Stimulated activated CD4-positive, alpha-beta T cell treated with anti-CD3 and anti-CD28 coated beads, Interleukin-15, amount 100 ng/mL, for 24 hours (primary cell): ENCODE results near the gene SLC37A2.
A peak's percentile ranks its signal among the peaks of the same experiment; 100 is the strongest.
"Not testable (repeated sequence)": the region's sequence is repeated elsewhere in the genome, so short reads cannot be mapped to it uniquely, and the experiment has no call there.

ENCODE experiments used
- DNase-seq: peaks from one replicate; pipeline ENCODE4 v3.0.0-alpha.2; 2020

SLC37A2 gene

GRCh38 chr11:125062931-125063428, at the start of gene SLC37A2:
SLC37A2 (plus strand) TSS chr11:125063305; CDS start chr11:125063368, 63 bp downstream.
- DNase-seq: peak; percentile 69

DNA sequence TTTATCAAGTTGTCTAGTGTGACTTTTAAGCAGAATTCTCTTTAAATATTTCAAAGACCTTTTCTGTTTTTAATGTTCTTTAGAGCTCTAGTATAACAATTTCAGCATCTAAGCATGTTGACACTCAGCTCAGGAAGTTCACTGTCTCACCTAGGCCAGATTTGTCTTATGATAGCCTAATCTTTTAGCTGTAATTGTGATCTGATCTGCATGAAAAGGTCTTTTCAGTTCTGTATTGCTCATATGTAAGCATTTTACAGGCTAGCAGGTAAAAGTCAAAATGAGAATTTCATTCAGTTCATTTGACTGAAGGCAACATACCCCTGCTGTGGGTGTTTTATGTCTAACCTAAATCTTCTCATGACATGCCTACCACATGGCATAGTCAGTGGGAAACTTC, 46.7 kb upstream of the SLC37A2 start:
- DNase-seq: no peak

DNA sequence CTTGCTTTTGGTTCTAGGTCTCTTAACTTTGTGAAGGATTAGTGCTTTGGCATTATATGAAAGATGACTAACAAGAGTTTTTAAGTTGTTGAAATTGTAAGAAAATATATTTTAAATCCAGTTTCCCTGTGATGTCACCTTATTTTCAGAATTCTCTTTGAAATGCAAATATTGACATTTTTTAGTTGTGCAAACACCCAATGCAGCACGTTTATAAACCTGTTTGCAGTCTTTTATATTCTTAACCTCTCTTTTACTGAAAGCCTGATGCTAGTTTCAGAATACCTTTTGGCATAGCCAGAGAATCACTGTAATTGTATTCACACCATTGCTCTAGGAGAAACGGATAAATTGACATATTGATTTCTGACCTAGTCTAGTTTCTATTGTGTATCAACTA, 42.8 kb upstream of the SLC37A2 start:
- no peak for DNase-seq

- DNase-seq: no peak
Measured at GRCh38 chr11:125022551-125022950, 40.6 kb upstream of the SLC37A2 start.

- no peak for DNase-seq
Measured at GRCh38 chr11:125025968-125026367, 37.1 kb upstream of the SLC37A2 start.

DNA sequence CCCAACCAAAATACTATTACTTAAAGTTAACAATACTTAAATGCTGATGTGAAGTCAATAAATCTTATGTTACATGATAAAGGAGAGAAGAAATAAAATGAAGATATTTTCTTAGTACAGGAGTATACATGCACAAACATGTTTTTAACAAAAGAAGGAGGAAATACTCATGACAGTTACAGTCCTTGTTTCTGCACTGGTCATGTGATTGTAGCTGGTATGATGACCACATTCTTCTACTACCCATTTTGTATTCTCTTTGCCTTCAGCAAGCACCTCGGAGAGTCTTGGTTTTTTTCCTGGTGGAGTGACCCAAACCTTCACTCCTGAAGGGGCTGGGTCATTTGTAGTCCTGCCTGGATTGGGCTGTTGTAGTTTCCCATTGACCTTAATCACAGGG, 33.7 kb upstream of the SLC37A2 start:
- not testable (repeated sequence) for DNase-seq

- DNase-seq: no peak
Measured at GRCh38 chr11:125036933-125037332, 26.2 kb upstream of the SLC37A2 start.

GRCh38 chr11:125049164-125049792, 13.8 kb upstream of the SLC37A2 start:
- DNase-seq: no peak

- no peak for DNase-seq
Measured at GRCh38 chr11:125052047-125052446, 11.1 kb upstream of the SLC37A2 start.

DNA sequence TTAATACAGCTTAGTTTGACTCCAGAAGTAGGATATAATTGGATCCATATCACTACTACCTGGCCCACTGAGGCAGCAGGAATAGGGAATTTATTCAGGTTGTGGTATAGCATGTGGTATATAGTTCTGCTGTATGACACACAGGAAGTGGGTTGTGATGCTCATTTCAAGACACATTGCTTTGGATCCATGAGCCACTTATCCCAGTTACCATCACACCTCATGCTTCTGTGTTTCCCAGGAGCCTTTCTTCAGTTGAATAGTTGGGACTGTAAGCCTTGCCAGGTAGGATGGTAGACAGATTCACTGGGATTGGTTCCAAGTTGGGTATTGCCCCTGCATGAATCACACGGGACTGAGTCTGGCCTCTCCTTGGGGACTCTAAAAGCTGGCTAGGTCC, 9.9 kb upstream of the SLC37A2 start:
- no peak for DNase-seq

DNA sequence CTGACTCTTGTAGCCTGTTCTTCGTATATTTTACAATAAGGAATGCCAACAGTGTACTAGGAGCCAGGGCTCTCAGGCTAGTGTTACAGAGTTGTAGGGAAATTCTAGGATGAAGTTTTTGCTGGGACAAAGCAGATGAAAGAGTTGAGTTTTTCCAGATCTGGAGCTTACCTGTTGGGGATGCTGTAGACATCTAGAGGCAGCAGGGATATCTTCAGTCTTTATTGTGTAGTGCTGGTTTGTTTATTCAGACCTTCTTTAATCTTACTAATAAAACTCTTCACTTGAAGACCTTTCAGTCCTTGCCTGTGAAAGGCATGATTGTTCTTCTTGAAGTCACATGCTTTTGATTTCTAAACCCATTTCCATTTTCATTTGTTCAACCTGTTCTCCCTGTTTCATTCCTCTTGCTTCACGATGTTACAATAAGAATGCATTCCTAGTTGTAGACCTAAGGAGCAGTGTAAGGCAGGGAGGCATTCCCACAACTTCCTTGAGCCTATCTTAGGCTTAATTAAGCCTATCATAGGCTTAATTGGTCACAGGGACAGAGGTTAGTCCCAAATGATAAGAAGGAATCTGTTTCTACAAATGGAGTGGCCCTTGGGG, 7.9 kb upstream of the SLC37A2 start:
- DNase-seq: no peak

DNA sequence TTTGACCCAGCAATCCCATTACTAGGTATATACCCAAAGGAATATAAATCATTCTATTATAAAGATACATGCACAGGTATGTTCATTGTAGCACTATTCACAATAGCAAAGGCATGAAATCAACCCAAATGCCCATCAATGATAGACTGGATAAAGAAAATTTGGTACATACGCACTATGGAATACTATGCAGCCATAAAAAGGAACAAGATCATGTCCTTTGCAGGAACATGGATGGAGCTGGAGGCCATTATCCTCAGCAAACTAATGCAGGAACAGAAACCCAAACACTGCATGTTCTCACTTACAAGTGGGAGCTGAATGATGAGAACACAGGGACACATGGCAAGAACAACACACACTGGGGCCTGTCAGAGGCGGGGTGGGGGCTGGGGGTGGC, 7.0 kb upstream of the SLC37A2 start:
- not testable (repeated sequence) for DNase-seq

- no peak for DNase-seq
Measured at GRCh38 chr11:125056931-125057692, 6.0 kb upstream of the SLC37A2 start.

DNA sequence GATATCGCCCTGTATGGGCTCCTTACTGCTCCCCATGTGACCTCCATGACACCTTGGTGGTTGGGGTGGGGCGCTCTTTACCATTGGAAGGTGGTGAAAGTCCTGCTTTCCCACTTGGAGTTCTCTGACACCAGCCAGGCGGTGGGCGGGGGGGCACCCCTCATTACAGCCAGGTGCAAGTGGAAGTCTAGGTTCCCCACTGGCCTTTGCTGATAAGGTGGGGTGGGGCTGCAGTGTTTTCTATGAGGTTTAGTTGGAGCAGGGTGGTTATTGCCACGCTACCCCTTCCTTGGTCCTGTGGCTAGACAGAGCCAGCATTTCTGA, 5.5 kb upstream of the SLC37A2 start:
- DNase-seq: no peak

- no peak for DNase-seq
Measured at GRCh38 chr11:125061281-125061680, 1.8 kb upstream of the SLC37A2 start.

- DNase-seq: no peak
Measured at GRCh38 chr11:125062218-125062930, 731 bp upstream of the SLC37A2 start.

GRCh38 chr11:125063429-125064043, 431 bp downstream of the SLC37A2 start:
- no peak for DNase-seq

- no peak for DNase-seq
Measured at GRCh38 chr11:125064070-125064469, 965 bp downstream of the SLC37A2 start.

DNA sequence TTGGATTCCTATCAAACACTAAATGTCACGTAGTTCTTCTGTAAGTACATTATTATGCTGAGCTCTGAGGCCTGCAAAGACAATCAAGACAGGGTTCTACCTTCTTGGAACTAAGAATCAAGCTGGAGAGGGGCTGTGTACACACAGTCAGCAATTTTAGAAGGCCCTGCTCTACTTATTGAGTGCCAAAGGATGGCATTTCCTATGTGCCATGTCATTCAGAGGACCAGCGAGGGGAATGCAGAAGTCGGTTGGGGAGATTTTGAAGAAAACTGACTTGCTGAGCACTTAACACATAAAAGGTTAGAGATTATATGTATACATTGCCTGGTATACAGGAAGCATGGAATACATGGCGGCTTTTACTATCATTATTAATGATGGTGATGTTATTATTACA, 5.3 kb downstream of the SLC37A2 start:
- DNase-seq: no peak

DNA sequence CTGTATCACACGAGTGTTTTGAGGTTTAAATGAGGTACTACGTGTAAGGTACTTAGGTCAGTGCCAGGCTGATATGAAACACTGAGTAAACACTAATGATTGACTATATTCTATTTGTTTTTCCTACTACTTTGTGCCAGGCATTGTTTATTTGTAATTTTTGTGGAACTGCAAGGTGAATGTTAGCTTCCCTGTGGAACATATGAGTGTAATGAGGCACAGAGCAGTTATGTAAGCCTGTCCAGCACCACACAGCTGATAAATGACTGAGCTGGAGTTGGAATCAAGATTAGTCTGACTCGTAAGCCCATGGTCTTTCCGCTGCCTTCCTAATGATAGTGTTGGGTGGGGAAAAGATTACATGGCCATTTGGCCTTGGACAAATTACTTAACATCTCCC, 5.9 kb downstream of the SLC37A2 start:
- no peak for DNase-seq

GRCh38 chr11:125069796-125070195, 6.7 kb downstream of the SLC37A2 start:
- no peak for DNase-seq

DNA sequence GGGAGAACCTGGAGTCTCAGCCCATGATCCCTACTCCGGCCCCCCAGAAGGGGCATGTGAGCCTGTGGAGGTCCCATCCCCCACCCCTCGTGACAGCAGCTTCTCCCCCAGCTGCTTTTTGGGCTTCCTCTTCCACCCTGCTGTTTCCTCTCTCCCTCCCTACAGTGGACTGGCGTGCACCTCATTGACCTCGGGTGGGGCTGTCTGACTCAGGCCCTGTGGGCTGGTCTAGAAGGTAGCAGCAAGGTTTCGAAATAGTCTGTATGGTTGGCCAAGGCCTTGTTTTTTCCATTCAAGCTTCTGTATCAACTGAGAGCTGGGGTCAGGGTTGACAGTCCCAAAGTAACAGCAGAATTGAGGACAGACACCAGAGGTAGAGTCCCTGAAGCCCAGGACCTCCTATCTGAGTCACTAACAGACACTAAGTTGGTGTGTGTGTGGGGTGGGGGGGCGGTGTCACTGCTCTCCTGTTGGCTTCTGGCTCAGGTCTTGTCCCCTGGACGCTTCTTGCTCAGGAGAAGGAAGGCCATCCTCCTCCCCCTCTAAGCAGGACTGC, 7.7 kb downstream of the SLC37A2 start:
- DNase-seq: peak; percentile 25

- DNase-seq: no peak
Measured at GRCh38 chr11:125071435-125071834, 8.3 kb downstream of the SLC37A2 start.
